GM12873 (cell line): ENCODE measurements around the gene SLC25A13.

Source experiments
- TF ChIP-seq, protein P1 (sequence below): IDR thresholded peaks from 2 replicates; pipeline ENCODE4 v1.5.1; 2012; ENCODE audit warnings: low read depth, mild to moderate bottlenecking, moderate library complexity, low read length, control low read depth; ENCODE audit not compliant: insufficient read depth; ENCODE audit errors: missing control alignments

SLC25A13 gene

DNA sequence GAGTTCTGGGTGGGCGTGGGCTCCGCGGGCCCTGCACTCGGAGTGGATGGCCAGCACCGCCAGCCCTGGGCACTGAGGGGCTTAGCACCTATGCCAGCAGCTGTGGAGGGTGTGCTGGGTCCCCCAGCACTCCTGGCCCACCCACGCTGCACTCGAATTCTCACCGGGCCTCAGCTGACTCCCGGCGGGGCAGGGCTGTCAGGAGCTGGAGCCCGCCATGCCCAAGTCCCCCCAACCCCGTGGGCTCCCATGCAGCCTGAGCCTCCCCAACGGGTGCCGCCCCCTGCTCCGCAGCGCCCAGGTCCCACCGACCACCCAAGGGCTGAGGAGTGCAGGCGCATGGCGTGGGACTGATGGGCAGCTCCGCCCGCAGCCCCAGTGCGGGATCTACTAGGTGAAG lies 93.1 kb downstream of the SLC25A13 start:
- TF ChIP-seq, protein P1, sequence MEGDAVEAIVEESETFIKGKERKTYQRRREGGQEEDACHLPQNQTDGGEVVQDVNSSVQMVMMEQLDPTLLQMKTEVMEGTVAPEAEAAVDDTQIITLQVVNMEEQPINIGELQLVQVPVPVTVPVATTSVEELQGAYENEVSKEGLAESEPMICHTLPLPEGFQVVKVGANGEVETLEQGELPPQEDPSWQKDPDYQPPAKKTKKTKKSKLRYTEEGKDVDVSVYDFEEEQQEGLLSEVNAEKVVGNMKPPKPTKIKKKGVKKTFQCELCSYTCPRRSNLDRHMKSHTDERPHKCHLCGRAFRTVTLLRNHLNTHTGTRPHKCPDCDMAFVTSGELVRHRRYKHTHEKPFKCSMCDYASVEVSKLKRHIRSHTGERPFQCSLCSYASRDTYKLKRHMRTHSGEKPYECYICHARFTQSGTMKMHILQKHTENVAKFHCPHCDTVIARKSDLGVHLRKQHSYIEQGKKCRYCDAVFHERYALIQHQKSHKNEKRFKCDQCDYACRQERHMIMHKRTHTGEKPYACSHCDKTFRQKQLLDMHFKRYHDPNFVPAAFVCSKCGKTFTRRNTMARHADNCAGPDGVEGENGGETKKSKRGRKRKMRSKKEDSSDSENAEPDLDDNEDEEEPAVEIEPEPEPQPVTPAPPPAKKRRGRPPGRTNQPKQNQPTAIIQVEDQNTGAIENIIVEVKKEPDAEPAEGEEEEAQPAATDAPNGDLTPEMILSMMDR: no peak

DNA sequence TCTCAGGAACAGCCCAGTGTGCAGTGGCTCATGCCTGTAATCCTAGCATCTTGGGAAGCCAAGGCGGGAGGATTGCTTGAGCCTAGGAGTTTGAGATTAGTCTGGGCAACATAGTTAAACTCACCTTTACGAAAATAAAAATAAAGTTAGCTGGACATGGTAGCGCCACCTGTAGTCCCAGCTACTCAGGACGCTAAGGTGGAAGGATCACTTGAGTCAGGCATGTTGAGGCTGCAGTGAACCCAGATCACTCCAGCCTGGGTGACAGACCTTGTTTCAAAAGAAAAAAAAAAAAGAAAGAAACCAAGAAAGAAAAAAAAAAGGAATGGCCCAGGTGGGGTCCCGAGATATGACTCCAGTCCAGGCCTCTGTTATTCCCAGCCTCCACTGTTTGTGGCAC lies 96.6 kb downstream of the SLC25A13 start:
- TF ChIP-seq, protein P1: no peak

DNA sequence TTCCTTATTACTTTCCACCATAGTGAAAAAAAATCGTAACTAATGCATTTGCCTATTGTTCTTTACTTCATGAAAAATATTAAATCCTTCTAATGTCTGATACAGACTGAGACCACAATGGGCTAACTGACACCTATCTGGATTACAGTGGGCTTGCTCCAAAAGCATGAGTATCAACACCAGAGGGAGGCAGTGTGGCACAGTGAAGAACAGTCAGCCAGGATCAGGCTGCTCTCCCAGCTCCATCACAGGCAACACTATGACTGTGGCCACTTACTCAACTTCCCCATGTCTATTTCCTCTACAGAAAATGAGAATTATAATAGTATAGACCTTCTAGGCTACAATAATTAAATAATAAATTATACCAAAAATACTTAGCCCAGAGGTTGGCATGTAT lies 97.2 kb downstream of the SLC25A13 start:
- TF ChIP-seq, protein P1: peak; percentile 24

DNA sequence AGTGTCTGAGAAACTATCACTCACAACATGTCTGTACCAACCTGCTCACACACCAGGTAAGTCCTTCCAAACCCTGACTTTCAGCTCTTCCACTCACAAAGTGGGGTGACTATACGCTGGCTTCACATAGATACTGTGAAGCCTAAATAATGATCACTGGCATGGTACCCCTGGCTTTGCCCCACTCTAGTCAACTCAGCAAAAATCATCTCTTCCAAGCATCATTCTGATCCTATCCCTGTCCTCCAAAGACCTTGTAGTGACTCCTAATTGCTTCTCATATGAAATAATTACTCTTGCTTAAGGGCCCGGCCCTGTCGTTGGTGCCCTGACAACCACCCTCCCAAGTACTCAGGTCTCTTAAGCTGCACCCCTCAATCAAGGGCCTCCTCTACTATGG lies 97.8 kb downstream of the SLC25A13 start:
- TF ChIP-seq, protein P1: no peak

DNA sequence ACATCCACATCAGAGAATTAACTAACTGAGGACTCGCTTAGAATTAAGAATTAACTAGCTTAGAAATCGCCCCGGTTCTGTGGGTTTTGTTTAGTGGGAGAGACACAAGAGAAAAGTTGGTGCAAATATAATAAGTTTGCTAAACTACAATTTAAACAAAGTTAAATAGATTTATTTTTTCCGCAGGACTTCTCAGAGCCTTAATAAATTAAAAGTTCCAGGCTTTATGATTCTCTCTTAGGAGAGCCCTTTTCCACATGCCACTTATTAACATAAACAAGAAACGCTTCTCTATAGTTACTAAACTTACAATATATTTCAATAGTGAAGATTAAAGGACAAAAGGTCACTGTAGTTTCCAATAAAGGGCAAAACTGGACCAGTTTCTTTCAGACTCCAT lies 100.0 kb downstream of the SLC25A13 start:
- TF ChIP-seq, protein P1: no peak

DNA sequence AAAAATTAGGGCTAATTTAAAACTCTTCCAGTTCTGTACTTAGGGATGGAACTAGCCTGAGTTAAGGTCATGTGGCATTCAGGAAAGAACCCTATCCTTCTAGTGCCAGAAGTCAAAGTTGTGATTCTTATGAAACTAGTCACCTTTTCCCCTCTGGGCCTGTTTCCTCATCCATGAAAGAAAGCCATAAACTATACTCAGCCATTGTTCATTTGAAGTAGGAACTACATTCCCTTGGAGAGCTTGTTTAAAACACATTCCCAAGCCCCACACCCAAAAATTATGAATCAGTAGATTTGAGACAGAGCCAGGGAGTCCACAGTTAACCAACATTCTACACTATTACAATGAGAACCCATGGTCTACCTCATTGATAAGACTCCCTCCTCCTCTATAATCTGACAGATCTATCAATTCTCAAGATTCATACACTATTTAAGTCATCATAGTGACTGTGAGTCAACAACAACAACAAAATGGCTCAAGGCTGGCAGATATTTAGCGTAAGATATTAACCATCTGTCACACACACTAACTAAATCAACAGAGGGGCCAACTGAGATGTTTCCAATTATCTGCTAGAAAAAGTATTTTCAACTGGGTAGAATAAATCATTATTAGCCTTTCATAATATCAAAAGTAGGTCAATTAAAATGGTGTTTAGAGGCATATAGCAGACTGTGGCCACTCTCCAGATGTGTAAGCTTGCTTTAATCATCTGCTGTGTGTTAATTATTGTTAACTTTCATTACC lies 102.3 kb downstream of the SLC25A13 start:
- TF ChIP-seq, protein P1: no peak

DNA sequence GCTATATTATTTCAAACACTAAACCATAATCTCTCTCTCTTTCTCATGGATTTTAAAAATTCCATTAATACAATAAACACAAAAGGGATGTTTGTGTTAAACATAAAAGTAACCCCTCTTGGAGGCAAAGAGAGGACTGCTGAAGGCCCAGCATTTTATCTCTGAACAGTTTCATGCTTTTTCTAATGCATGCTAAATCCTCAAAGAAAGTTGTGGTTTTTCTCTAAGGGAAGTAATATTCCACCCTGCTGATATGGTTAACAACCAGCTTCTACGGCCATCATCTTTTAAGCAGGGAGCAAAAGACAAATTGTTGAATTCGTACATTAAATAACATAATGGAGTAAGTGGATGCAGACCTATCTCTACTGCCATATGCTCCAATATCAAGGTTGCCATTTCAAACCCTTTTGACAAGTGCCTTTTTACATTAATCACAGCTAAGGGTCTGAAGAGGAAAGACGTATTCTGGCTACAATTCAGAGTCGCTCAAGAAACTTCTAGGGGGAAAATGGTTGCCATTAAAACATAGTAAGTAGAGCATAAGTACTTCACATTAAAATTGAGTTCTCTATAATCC lies 103.1 kb downstream of the SLC25A13 start:
- TF ChIP-seq, protein P1: no peak
